Left ventricle myocardium superior (tissue), 1 donor: ENCODE data around the gene MIS12. TPM values are rescaled to one million over a fixed set of nuclear protein-coding genes. Genes with fewer than 3 reads are reported as not detected.
A peak's percentile ranks its signal among the peaks of the same experiment; 100 is the strongest.

ENCODE experiments used
- ATAC-seq: fragments of 200-7000 bp; cut with Tn5 transposase; one replicate; pipeline ENCODE4 v1.9.1; 2020; ENCODE audit warnings: mild to moderate bottlenecking, moderate library complexity
- DNase-seq: peaks from one replicate; pipeline ENCODE4 v3.0.0-alpha.2; 2020
- intact Hi-C: fragments of 100-400 bp; cut with micrococcal nuclease; formaldehyde crosslinking; loops from one replicate; pipeline ENCODE4 v1.11.0; 2022
- long read RNA-seq: library from polyadenylated mRNA; unstranded; transcript quantifications from one replicate; pipeline ENCODE4 v2.0.0, GENCODE V29; 2021
- total RNA-seq: library from RNA; stranded (reverse); fragmentation: NEBNext Ultra II Directional; extraction: Animal tissue kit (Norgen Biotek cat#: 25700); gene quantifications from one replicate; pipeline ENCODE4 v1.2.1, GENCODE V29; 2021
- donor health status: DM: no; HTN: yes; CAD: no; lungs with severe emphysema.

The MIS12 gene
- 13.2 TPM for total RNA-seq
- long read RNA-seq, transcript MIS12-202 (2 exons, 2,204 nt) = major isoform, 11 of 26 reads
- long read RNA-seq, transcript MIS12-206 (3 exons, 2,691 nt) = minor isoform, 5 of 26 reads
- long read RNA-seq, partial matches to known transcripts = 3 of 26 reads
- long read RNA-seq, other reads (novel, unspliced or antisense) = 4 of 26 reads

DNA sequence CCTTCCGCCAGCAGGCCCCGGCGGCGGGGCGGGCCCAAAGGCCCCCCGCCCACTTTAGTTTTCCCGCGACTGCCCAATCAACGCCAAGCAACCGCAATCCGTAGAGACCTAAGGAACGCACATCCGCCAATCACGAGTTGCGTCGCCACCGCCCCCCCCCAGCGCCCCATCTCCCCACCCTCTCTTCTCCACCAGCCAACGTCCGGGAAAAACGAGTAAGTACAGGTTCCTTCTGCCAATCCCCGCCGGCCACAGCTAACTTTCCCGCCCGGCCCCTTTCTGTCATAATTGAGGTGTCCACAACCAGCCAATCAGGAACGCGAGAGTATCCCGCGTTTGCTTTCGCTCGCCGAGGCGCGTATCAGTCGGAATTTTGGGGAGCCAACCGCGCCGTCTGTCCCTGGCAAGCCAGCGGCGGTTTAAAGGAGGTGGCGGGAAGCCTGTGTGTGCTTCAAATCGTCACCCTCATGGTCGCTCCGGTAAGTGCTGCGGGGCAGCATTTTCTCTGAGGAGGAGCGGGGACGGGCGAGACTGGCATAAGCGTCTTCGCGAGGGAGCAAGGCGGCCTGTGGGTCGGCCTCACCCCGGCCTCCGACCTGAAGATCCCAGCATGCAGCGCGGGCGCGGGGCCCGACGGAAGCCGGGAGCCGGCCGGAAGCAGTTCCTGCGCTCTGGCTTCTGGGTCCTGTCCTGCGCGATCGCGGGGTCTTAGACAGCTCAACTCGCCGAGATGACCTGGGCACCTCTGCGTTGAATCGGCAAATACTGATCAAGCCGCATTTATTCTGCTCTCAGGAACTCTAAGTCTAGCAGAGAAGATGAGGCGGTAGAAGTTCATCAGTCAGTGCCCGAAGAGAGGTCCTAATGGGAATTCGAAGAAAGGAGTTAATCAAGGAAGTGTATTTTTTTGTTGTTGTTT is at the start of gene MIS12:
MIS12 (plus strand) TSS at position 361 of the 919 bp plus-strand sequence. CDS start 2,297 bp downstream, outside the sequence.
- DNase-seq = peak; percentile 97
- peak; percentile 96 for ATAC-seq
- intact Hi-C loops = no loop called here

GRCh38 chr17:5437721-5438317 is 48.5 kb upstream of the MIS12 start:
- DNase-seq = no peak
- intact Hi-C loops = no loop called here
- ATAC-seq = no peak

DNA sequence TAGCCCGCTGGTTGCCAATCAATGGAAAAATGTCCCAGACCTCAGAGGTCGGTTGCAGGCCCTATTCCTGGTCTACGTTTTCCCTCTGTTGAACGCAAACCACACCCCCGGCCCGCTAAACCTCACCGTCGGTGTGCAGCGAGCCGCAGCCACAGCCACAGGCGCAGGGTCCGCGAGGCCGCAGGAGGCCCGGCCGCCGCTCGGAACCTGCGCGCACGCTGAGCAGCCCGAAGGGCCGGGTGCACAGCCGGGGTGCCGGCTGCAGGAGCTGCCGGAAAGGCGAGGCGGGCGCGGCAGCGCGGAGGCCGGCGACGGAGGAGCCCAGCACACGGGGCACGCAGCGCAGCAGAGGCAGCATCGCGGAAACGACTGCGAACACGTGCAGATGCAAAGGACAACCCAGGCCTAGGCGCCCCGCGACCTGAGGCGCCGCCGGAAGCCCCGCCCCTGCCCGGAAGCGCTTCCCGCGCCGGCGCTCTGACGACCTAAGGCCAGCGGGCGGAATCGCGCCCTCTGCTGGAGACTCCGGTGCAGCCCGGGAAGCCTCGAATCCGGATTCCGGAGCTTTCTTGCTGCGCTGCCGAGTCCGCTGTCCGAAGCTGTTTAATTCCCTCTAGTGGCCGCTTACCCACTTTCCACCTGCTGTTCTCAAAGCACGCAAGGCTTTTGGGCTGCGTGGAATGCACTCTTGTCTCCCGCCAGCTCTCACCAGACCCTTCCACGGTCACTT is 47.5 kb upstream of the MIS12 start, which contains the start of gene C1QBP:
C1QBP (minus strand) TSS at position 440 of the 730 bp plus-strand sequence; CDS start at position 358, 82 bp downstream.
- intact Hi-C loops = no loop called here
- ATAC-seq (peak; percentile 97), DNase-seq (peak; percentile 95)

- intact Hi-C loops = no loop called here
- no peak for ATAC-seq
- no peak for DNase-seq
Measured at GRCh38 chr17:5439446-5439764, 47.0 kb upstream of the MIS12 start.

- DNase-seq = no peak
- ATAC-seq = no peak
- intact Hi-C loops = no loop called here
Measured at GRCh38 chr17:5443728-5444127, 42.6 kb upstream of the MIS12 start.

DNA sequence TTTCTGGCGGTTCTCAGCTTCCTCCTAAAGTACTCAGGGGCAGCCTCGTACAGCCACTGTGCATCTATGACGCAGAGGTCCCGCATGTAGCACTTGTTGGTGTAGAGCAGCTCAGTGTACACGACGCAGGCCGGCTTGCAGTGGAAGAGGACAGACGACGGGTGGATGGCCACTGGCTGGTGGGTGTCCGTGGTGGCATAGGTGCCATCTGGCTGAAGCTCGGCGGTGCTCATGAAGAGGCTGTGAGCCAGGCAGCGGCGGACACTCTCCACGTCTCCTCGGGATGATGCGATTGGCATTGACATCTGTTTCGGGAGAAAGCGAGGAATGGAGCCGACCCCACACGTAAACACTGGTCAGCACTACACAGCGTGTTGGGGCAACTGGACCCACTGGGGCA is 42.2 kb upstream of the MIS12 start:
- intact Hi-C loops = no loop called here
- no peak for ATAC-seq
- DNase-seq = no peak

DNA sequence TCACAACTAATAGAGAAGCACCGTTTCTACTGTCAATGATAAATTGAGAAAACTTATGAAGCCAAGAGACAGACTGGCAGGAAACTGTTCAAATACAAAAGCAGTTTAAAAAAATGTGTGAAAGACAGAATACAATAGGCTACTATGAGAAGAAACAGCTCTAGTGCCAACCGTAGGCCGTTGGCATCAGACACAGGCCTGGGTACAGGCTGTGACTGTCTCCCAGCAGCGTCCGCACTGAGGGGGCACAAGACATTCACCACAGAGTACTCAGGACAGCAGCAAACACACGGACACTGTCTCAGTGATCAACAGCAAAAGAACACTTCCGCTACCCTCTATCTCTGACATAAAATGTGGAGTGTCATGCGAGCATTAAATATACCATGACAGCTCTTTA is 39.6 kb upstream of the MIS12 start:
- intact Hi-C loops = no loop called here

GRCh38 chr17:5464717-5465507 is 21.5 kb upstream of the MIS12 start:
- no peak for DNase-seq
- ATAC-seq = no peak
- intact Hi-C loops = no loop called here

More for the DNA sequence above, 39.6 kb upstream of the MIS12 start:
- ATAC-seq = no peak
- no peak for DNase-seq

GRCh38 chr17:5466295-5466694 is 20.1 kb upstream of the MIS12 start:
- DNase-seq = no peak
- ATAC-seq = no peak
- intact Hi-C loops = no loop called here

DNA sequence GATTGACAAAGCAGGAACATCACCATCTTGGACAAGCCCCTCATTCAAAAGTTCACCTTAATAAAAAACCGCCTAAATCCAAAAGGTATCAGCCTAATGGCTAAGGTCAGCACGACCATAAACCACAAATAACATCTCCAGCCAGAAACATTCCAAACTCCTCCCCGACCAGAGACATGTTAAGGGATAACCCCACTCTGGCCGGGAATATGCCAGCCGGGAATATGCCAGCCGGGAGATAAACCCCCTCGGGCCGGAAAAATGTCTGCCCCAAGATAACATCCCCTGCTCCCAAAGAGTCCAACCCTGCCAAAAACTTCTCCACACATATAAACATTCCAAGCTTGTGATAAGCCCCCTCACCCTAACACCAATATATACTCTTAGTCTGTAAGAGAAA is 18.9 kb upstream of the MIS12 start:
- no peak for DNase-seq
- intact Hi-C loops = no loop called here

DNA sequence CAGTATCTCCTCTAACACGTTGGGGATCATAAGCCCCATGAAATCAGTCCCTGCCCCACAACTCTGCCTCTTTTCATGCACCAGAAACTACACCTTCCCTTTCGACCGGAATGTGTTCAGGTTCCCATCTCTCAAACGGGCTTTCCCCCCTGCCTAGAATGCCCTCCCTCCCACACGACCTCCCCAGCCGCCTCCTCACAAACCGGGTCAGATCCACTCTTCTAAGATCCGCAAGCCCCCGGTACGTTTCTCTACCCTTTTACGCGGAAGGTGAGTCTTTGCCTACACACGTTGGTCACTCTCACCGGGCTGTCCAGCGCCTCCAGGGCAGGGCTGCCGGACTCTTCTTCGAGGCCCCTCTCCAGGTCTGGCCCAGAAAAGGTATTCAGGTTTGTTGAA is 18.3 kb upstream of the MIS12 start:
- DNase-seq = no peak
- intact Hi-C loops = no loop called here
- peak; percentile 17 for ATAC-seq

More for the DNA sequence above, 18.9 kb upstream of the MIS12 start:
- ATAC-seq = no peak

- ATAC-seq (no peak), DNase-seq (no peak)
- intact Hi-C loops = no loop called here
Measured at GRCh38 chr17:5472511-5472910, 13.9 kb upstream of the MIS12 start.

GRCh38 chr17:5473906-5474305 is 12.5 kb upstream of the MIS12 start:
- DNase-seq (no peak), ATAC-seq (no peak)
- intact Hi-C loops = no loop called here

GRCh38 chr17:5478992-5479391 is 7.4 kb upstream of the MIS12 start:
- no peak for DNase-seq
- ATAC-seq = no peak
- intact Hi-C loops = no loop called here

DNA sequence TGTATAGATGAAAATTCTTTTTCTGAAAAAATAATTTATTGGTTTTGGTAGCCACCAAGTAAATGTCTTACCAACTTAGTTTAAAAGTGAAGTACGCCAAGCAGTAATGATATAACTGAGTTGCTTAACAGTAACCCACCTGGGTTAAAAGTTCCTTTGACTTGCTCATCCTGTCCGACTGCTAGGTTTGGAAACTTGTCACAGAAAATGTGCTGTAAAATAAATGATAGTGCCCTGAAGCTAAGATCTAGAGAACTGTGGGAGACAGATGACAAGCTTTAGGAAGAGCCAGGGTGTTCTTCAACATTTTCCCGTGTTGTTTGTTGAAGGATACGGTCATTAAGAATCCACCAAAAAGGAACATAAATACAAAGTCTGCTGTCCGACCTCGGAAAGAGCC is 5.4 kb upstream of the MIS12 start:
- no peak for ATAC-seq
- intact Hi-C loops = no loop called here

GRCh38 chr17:5481451-5481850 is 4.9 kb upstream of the MIS12 start:
- DNase-seq (no peak), ATAC-seq (no peak)
- intact Hi-C loops = no loop called here

More for the DNA sequence above, 5.4 kb upstream of the MIS12 start:
- no peak for DNase-seq

DNA sequence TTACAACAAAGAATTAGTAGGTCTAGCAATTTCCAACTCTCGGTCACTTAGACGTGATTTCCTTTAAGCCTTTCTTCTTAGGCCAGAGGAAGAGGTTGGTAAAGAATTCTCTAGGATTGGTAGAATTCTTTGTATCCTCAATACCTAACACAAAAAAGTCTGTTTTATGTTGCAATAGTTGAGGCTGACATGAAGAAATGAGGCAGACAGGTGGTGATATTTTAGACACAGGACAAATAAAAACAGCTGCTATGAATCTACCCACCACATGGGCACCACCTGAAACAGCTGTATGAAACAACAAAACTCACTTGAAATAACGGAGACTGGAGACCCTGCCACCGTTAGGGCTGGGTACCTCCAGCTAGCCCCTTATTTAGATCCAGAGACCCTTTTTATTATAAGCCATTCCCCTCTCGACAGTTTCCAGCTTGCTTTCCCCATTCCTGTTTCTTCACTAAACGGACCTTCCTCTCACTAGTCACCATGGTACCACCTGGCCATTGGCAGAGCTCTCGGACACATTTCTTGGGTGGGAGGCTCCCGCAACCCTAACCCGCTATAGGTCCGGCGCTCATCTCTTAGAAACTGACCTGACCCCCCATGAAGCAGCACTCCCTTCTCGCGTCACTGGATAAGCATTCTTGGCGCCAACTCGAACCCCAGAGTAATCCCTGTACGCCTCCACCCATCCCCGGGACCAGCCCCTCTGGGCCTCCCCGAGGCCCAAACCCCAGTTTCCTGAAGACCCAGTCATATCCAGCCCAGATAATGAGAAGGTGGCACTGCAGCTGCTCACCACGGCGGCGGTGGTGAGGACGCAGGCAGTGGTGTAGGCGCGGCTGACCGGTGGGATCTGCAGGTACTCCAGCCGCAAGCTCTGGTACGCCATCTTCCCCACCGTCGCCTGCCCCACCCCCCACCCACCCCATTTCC is 828 bp upstream of the MIS12 start, which contains the start of gene DERL2:
DERL2 (minus strand) TSS at position 909 of the 936 bp plus-strand sequence; CDS start at position 892, 17 bp downstream.
- ATAC-seq (peak; percentile 12), DNase-seq (no peak)
- intact Hi-C loops = no loop called here

DNA sequence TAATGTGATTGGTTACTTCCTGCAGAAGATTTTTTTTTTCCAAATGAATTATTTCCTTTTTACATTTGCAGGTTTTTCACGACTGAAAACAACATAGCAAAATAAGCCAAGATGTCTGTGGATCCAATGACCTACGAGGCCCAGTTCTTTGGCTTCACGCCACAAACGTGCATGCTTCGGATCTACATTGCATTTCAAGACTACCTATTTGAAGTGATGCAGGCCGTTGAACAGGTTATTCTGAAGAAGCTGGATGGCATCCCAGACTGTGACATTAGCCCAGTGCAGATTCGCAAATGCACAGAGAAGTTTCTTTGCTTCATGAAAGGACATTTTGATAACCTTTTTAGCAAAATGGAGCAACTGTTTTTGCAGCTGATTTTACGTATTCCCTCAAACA is 2.4 kb downstream of the MIS12 start:
- intact Hi-C loops = no loop called here
- DNase-seq (no peak), ATAC-seq (no peak)
